ENCODE measurements around the gene ADAMTSL5. TPM values are rescaled to one million over a fixed set of nuclear protein-coding genes. Genes with fewer than 3 reads are reported as not detected.

Gene ADAMTSL5
- total and polyA plus RNA-seq, 2 donors (not counting 1 experiment from before 2014, with no cell fraction given): 3.1 to 4.7 TPM

DNA sequence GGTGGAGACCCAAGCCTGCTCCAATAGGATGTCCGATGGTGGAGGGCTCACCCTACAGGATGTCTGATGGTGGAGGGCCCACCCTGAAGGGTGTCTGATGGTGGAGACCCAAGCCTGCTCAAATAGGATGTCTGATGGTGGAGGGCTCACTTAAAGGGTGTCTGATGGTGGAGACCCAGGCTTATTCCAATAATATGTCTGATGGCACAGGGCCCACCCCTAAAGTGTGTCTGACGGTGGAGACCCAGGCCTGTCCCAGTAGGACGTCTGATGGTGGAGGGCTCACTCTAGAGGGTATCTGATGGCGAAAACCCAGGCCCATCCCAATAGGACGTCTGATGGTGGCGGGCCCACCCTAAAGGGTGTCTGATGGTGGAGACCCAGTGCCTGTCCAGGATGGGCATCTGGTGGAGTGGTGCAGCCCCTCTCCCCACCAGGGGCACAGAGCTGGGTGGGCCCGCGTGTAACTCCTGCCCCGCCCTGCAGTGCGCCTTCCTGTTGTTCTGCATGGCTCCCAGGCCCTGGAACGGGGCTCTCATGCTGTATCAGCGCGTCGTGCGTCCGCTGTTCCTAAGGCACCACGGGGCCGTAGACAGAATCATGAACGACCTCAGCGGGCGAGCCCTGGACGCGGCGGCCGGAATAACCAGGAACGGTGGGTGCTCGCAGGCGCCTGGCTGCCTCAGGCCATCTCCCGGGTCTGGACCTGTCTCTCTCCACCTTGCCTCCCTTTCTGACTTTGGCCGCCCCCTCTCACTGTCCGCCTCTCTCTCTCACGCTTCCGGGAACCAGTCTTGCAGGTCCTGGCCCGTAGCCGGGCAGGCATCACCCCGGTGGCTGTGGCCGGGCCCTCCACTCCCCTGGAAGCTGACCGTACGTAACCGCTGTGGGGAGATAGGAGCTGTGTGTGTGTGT lies 16.8 kb downstream of the ADAMTSL5 start:
- peaks cover 13% of the 10 kb centered on the region for H3K27me3 ChIP-seq (ENCODE audit: control insufficient read depth, insufficient read depth, low read length)
- H3K4me1 ChIP-seq (ENCODE audit: control insufficient read depth, extremely low read depth, insufficient read depth, low read length): no peaks in the 10 kb centered on the region
- H3K79me2 ChIP-seq (ENCODE audit: control insufficient read depth, insufficient read depth, low read length): no peaks in the 10 kb centered on the region
- no peak for DNase-seq (ENCODE audit: low read depth in 2 of 2)
- H3K9me3 ChIP-seq (ENCODE audit: control insufficient read depth, insufficient read depth, low read depth, low read length): no peaks in the 10 kb centered on the region
- H3K4me3 ChIP-seq (replicated peaks in 1 of 4; ENCODE audit: control extremely low read depth in 1 of 4, insufficient read depth in 1 of 4, low read depth in 3 of 4, low read length in 4 of 4): no peak overlapping the region
- no peaks in the 10 kb centered on the region for H3K36me3 ChIP-seq (ENCODE audit: control insufficient read depth, insufficient read depth, low read length)
- H3K27ac ChIP-seq (ENCODE audit: insufficient read depth, low read length): no peak overlapping the region
- H4K20me1 ChIP-seq (ENCODE audit: control insufficient read depth, extremely low read depth, insufficient read depth, low read length): no peaks in the 10 kb centered on the region
- no peak overlapping the region for H2AFZ ChIP-seq (ENCODE audit: low read length)
- no peak overlapping the region for H3K9ac ChIP-seq (ENCODE audit: insufficient read depth, low read length)
- TF ChIP-seq EZH2 (IDR thresholded peaks at IDR 0.05; ENCODE audit: low read length, missing control alignments): no peak
- TF ChIP-seq, protein P1, sequence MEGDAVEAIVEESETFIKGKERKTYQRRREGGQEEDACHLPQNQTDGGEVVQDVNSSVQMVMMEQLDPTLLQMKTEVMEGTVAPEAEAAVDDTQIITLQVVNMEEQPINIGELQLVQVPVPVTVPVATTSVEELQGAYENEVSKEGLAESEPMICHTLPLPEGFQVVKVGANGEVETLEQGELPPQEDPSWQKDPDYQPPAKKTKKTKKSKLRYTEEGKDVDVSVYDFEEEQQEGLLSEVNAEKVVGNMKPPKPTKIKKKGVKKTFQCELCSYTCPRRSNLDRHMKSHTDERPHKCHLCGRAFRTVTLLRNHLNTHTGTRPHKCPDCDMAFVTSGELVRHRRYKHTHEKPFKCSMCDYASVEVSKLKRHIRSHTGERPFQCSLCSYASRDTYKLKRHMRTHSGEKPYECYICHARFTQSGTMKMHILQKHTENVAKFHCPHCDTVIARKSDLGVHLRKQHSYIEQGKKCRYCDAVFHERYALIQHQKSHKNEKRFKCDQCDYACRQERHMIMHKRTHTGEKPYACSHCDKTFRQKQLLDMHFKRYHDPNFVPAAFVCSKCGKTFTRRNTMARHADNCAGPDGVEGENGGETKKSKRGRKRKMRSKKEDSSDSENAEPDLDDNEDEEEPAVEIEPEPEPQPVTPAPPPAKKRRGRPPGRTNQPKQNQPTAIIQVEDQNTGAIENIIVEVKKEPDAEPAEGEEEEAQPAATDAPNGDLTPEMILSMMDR (conservative IDR thresholded peaks at IDR 0.05 in 1 of 2, IDR thresholded peaks at IDR 0.05 in 1 of 2; ENCODE audit: low read depth in 1 of 2, low read length in 2 of 2): no peak
- no peak overlapping the region for H3K4me2 ChIP-seq (ENCODE audit: extremely low read depth, insufficient read depth, low read length)

DNA sequence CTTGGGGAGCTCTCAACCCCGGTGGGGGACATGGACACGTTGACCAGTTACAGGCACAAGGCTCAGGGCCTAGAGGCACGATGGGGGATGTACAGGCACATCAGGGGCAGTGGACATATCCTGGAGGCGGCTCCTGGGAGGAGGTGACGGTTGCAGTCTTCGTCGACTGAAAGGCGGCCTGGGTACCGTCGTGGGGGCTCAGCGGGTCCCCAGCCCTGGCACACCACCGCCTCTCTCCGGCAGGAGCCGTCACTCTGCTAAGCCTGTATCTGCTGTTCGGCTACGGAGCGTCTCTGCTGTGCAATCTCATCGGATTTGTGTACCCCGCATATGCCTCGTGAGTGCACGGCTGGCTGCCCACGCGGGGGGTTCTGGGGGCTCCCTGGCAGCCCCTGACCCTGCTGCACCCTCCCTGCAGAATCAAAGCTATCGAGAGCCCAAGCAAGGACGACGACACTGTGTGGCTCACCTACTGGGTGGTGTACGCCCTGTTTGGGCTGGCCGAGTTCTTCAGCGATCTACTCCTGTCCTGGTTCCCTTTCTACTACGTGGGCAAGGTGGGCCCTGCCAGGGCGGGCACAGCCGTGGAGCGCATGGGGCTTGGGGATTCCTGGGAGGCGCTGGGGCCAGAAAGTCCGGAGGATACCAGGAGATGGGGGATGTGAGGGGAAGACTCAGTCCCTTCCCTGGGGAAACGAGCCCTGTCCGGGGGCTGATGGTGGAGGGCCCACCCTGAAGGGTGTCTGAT lies 17.6 kb downstream of the ADAMTSL5 start:
- H3K27me3 ChIP-seq (ENCODE audit: control insufficient read depth, insufficient read depth, low read length): peaks cover 13% of the 10 kb centered on the region
- TF ChIP-seq EZH2 (IDR thresholded peaks at IDR 0.05; ENCODE audit: low read length, missing control alignments): no peak
- TF ChIP-seq, protein P1 (conservative IDR thresholded peaks at IDR 0.05 in 1 of 2, IDR thresholded peaks at IDR 0.05 in 1 of 2; ENCODE audit: low read depth in 1 of 2, low read length in 2 of 2): no peak
- no peaks in the 10 kb centered on the region for H4K20me1 ChIP-seq (ENCODE audit: control insufficient read depth, extremely low read depth, insufficient read depth, low read length)
- no peak overlapping the region for H3K4me2 ChIP-seq (ENCODE audit: extremely low read depth, insufficient read depth, low read length)
- no peaks in the 10 kb centered on the region for H3K4me1 ChIP-seq (ENCODE audit: control insufficient read depth, extremely low read depth, insufficient read depth, low read length)
- H3K9me3 ChIP-seq (ENCODE audit: control insufficient read depth, insufficient read depth, low read depth, low read length): no peaks in the 10 kb centered on the region
- no peak overlapping the region for H3K9ac ChIP-seq (ENCODE audit: insufficient read depth, low read length)
- no peak for DNase-seq (ENCODE audit: low read depth in 2 of 2)
- H3K79me2 ChIP-seq (ENCODE audit: control insufficient read depth, insufficient read depth, low read length): no peaks in the 10 kb centered on the region
- no peak overlapping the region for H3K4me3 ChIP-seq (replicated peaks in 1 of 4; ENCODE audit: control extremely low read depth in 1 of 4, insufficient read depth in 1 of 4, low read depth in 3 of 4, low read length in 4 of 4)
- H3K36me3 ChIP-seq (ENCODE audit: control insufficient read depth, insufficient read depth, low read length): no peaks in the 10 kb centered on the region
- no peak overlapping the region for H3K27ac ChIP-seq (ENCODE audit: insufficient read depth, low read length)
- no peak overlapping the region for H2AFZ ChIP-seq (ENCODE audit: low read length)

DNA sequence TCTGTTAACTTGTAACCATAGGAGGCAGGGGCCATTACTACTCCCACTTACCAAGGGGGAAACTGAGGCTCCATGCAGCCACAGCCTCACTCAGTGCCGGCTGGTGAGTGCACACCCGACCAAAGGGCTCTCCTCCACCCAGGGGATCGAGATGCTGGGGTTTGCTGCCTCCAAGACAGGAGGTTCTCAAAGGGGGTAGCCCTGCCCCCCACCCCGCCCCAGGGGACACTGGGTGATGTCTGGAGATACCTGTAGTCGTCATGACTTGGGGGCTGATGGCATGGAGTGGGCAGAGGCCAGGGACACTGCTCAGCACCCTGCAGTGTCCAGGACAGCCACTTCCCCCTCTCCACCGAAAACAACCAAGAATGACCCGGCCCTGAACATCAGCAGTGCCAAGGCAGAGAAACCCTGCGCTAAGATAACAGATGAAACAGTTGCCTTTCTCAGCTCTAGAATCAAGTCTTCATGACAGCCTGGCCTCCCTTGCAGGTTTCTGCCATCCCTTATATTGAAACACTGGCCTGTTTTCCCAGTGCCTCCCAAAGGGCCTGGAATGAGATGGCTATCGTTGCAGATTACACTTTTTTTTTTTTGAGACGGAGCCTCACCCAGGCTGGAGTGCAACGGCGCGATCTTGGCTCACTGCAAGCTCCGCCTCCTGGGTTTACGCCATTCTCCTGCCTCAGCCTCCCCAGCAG lies 18.6 kb downstream of the ADAMTSL5 start:
- Histone ChIP-seq H3K4me1 (ENCODE audit: control insufficient read depth, extremely low read depth, insufficient read depth, low read length) (no peaks in the 10 kb centered on the region), H3K27me3 (ENCODE audit: control insufficient read depth, insufficient read depth, low read length) (peaks cover 13% of the 10 kb centered on the region), H2AFZ (ENCODE audit: low read length) (no peak overlapping the region), H3K9ac (ENCODE audit: insufficient read depth, low read length) (no peak overlapping the region), H3K36me3 (ENCODE audit: control insufficient read depth, insufficient read depth, low read length) (no peaks in the 10 kb centered on the region), H3K27ac (ENCODE audit: insufficient read depth, low read length) (no peak overlapping the region), H4K20me1 (ENCODE audit: control insufficient read depth, extremely low read depth, insufficient read depth, low read length) (no peaks in the 10 kb centered on the region), H3K4me2 (ENCODE audit: extremely low read depth, insufficient read depth, low read length) (no peak overlapping the region), H3K4me3 (replicated peaks in 1 of 4; ENCODE audit: control extremely low read depth in 1 of 4, insufficient read depth in 1 of 4, low read depth in 3 of 4, low read length in 4 of 4) (no peak overlapping the region), H3K79me2 (ENCODE audit: control insufficient read depth, insufficient read depth, low read length) (no peaks in the 10 kb centered on the region), H3K9me3 (ENCODE audit: control insufficient read depth, insufficient read depth, low read depth, low read length) (no peaks in the 10 kb centered on the region)
- TF ChIP-seq, protein P1 (conservative IDR thresholded peaks at IDR 0.05 in 1 of 2, IDR thresholded peaks at IDR 0.05 in 1 of 2; ENCODE audit: low read depth in 1 of 2, low read length in 2 of 2): no peak
- no peak for TF ChIP-seq EZH2 (IDR thresholded peaks at IDR 0.05; ENCODE audit: low read length, missing control alignments)
- no peak for DNase-seq (ENCODE audit: low read depth in 2 of 2)

Data from fibroblast of lung (primary cell).